Fibroblast of lung (primary cell): ENCODE measurements around the gene SVIP. TPM values are rescaled to one million over a fixed set of nuclear protein-coding genes. Genes with fewer than 3 reads are reported as not detected.
A peak's percentile ranks its signal among the peaks of the same experiment; 100 is the strongest.

Experiments
- DNase-seq, 2 donors: peaks; one replicate each; pipeline versions ENCODE4 v3.0.0 to v3.0.0-alpha.2; 2010; ENCODE audit warnings: low read depth in 2 of 2
- H2AFZ ChIP-seq: 2 replicates; pipeline ENCODE4 v1.5.1; 2012; ENCODE audit warnings: low read length, control low read depth, inconsistent platforms
- H3K27ac ChIP-seq: 2 replicates; pipeline ENCODE4 v1.5.1; 2011; ENCODE audit warnings: low read length, control low read depth; ENCODE audit not compliant: insufficient read depth
- H3K27me3 ChIP-seq: 2 replicates; pipeline ENCODE4 v1.5.1; 2011; ENCODE audit warnings: mild to moderate bottlenecking, low read length; ENCODE audit not compliant: control insufficient read depth, insufficient read depth
- H3K36me3 ChIP-seq: 2 replicates; pipeline ENCODE4 v1.5.1; 2011; ENCODE audit warnings: low read length; ENCODE audit not compliant: control insufficient read depth, insufficient read depth
- H3K4me1 ChIP-seq: 2 replicates; pipeline ENCODE4 v1.5.1; 2011; ENCODE audit warnings: low read length; ENCODE audit not compliant: control insufficient read depth, insufficient read depth; ENCODE audit errors: extremely low read depth
- H3K4me2 ChIP-seq: 2 replicates; pipeline ENCODE4 v1.5.1; 2011; ENCODE audit warnings: low read length, control low read depth; ENCODE audit not compliant: insufficient read depth; ENCODE audit errors: extremely low read depth
- H3K4me3 ChIP-seq, 4 experiments: fragments of 200-600 bp in 1 of 4; sonication (generic) in 1 of 4; replicated peaks in 1 of 4; 2 replicates each; pipeline ENCODE4 v1.5.1; 2011 to 2016; ENCODE audit warnings: low read length in 4 of 4, low read depth in 3 of 4, mild to moderate bottlenecking in 3 of 4, control low read depth in 2 of 4, inconsistent platforms in 1 of 4, mixed read lengths in 1 of 4; ENCODE audit not compliant: insufficient read depth in 1 of 4; ENCODE audit errors: control extremely low read depth in 1 of 4
- H3K79me2 ChIP-seq: 2 replicates; pipeline ENCODE4 v1.5.1; 2012; ENCODE audit warnings: mild to moderate bottlenecking, low read length, inconsistent platforms; ENCODE audit not compliant: control insufficient read depth, insufficient read depth
- H3K9ac ChIP-seq: 2 replicates; pipeline ENCODE4 v1.5.1; 2011; ENCODE audit warnings: mild to moderate bottlenecking, low read length, control low read depth; ENCODE audit not compliant: insufficient read depth
- H3K9me3 ChIP-seq: 2 replicates; pipeline ENCODE4 v1.5.1; 2012; ENCODE audit warnings: low read depth, low read length; ENCODE audit not compliant: control insufficient read depth, insufficient read depth
- H4K20me1 ChIP-seq: 2 replicates; pipeline ENCODE4 v1.5.1; 2011; ENCODE audit warnings: low read length; ENCODE audit not compliant: control insufficient read depth, insufficient read depth; ENCODE audit errors: extremely low read depth
- CTCF ChIP-seq, 2 donors: IDR thresholded peaks in 1 of 2; conservative IDR thresholded peaks in 1 of 2; 1 replicate in 1 of 2; 2 replicates in 1 of 2; pipeline ENCODE4 v1.5.1; 2011 to 2012; ENCODE audit warnings: low read length in 2 of 2, control low read depth in 1 of 2, inconsistent platforms in 1 of 2, low read depth in 1 of 2, mild to moderate bottlenecking in 1 of 2
- EZH2 ChIP-seq: IDR thresholded peaks from 2 replicates; pipeline ENCODE4 v1.5.1; 2012; ENCODE audit warnings: low read length, control low read depth, mild to moderate bottlenecking; ENCODE audit errors: missing control alignments
- polyA plus RNA-seq, 2 donors: library from polyadenylated mRNA; depleted of rRNA in 1 of 2; stranded (reverse) in 1 of 2; unstranded in 1 of 2; fragments of >200 nt; gene quantifications; 2 replicates each; pipeline ENCODE4 v1.2.1, GENCODE V29; 2011 to 2012; ENCODE audit warnings: missing spikeins in 1 of 2
- total RNA-seq: library from RNA; depleted of rRNA; stranded (reverse); fragments of >200 nt; gene quantifications from 2 replicates; pipeline ENCODE4 v1.2.1, GENCODE V29; 2014

Gene SVIP
- total and polyA plus RNA-seq, 2 donors (not counting 1 experiment from before 2014, with no cell fraction given), result 5.3 to 6.0 TPM

- no peaks in the 10 kb centered on the region for H3K9me3 ChIP-seq
- peak; percentile 75 to 88 for DNase-seq
- no peak overlapping the region for H2AFZ ChIP-seq
- H3K27me3 ChIP-seq, result no peaks in the 10 kb centered on the region
- no peaks in the 10 kb centered on the region for H4K20me1 ChIP-seq
- no peak overlapping the region for H3K9ac ChIP-seq
- H3K4me1 ChIP-seq, result no peaks in the 10 kb centered on the region
- no peaks in the 10 kb centered on the region for H3K36me3 ChIP-seq
- no peak overlapping the region for H3K27ac ChIP-seq
- no peak overlapping the region for H3K4me2 ChIP-seq
- H3K4me3 ChIP-seq, result no peak overlapping the region
- no peaks in the 10 kb centered on the region for H3K79me2 ChIP-seq
- TF ChIP-seq EZH2 (no peak), CTCF (conservative IDR thresholded peaks at IDR 0.05 in 1 of 2, IDR thresholded peaks at IDR 0.05 in 1 of 2; ENCODE audit: low read depth in 1 of 2, low read length in 2 of 2) (peak; percentile 58 to 61)
Observed at GRCh38 chr11:22875869-22876473, 46.4 kb upstream of the SVIP start.

- Histone ChIP-seq H3K4me1 (no peaks in the 10 kb centered on the region), H3K4me2 (no peak overlapping the region), H3K9ac (no peak overlapping the region), H3K27me3 (no peaks in the 10 kb centered on the region), H3K36me3 (no peaks in the 10 kb centered on the region), H3K9me3 (no peaks in the 10 kb centered on the region), H2AFZ (no peak overlapping the region), H3K4me3 (no peak overlapping the region), H4K20me1 (no peaks in the 10 kb centered on the region), H3K79me2 (no peaks in the 10 kb centered on the region), H3K27ac (no peak overlapping the region)
- TF ChIP-seq EZH2 (no peak), CTCF (conservative IDR thresholded peaks at IDR 0.05 in 1 of 2, IDR thresholded peaks at IDR 0.05 in 1 of 2; ENCODE audit: low read depth in 1 of 2, low read length in 2 of 2) (no peak)
- DNase-seq, result no peak
Observed at GRCh38 chr11:22869325-22869724, 39.7 kb upstream of the SVIP start.

GRCh38 chr11:22860241-22860640 lies 30.6 kb upstream of the SVIP start, which contains the start of gene CCDC179:
Gene CCDC179 (minus strand): TSS chr11:22860474. CDS start chr11:22860421, 53 bp downstream.
- TF ChIP-seq CTCF (conservative IDR thresholded peaks at IDR 0.05 in 1 of 2, IDR thresholded peaks at IDR 0.05 in 1 of 2; ENCODE audit: low read depth in 1 of 2, low read length in 2 of 2), result no peak
- TF ChIP-seq EZH2, result no peak

More at GRCh38 chr11:22860241-22860640, 30.6 kb upstream of the SVIP start, which contains the start of gene CCDC179:
- Histone ChIP-seq H2AFZ (no peak within 1 kb of the TSS), H3K4me2 (no peak within 1 kb of the TSS), H3K27ac (no peak within 1 kb of the TSS), H3K4me1 (no peaks in the 10 kb centered on the region), H3K9me3 (no peaks in the 10 kb centered on the region), H3K79me2 (no peaks in the 10 kb centered on the region), H3K27me3 (no peaks in the 10 kb centered on the region), H3K36me3 (no peaks in the 10 kb centered on the region), H3K4me3 (no peak within 1 kb of the TSS), H3K9ac (no peak within 1 kb of the TSS), H4K20me1 (no peaks in the 10 kb centered on the region)
- DNase-seq, result no peak
